Omental fat pad (tissue), 4 donors: Measurements from ENCODE around the gene SSBP3. TPM values are rescaled to one million over a fixed set of nuclear protein-coding genes. Genes with fewer than 3 reads are reported as not detected.
"Not testable (repeated sequence)": the region's sequence is repeated elsewhere in the genome, so short reads cannot be mapped to it uniquely, and the experiment has no call there.

Experiments used
- ATAC-seq: fragments of 150-250 bp; one replicate; pipeline ENCODE4 v1.9.1; 2016; ENCODE audit warnings: mild to moderate bottlenecking, moderate library complexity; ENCODE audit not compliant: low FRiP score
- DNase-seq: peaks from one replicate; pipeline ENCODE4 v3.0.0-alpha.2; 2019; ENCODE audit warnings: low spot score
- CTCF ChIP-seq, 3 donors: fragments of 450-650 bp; IDR thresholded peaks; one replicate each; pipeline ENCODE4 v1.5.1; 2016 to 2017; ENCODE audit warnings: antibody characterized with exemption in 3 of 3, mild to moderate bottlenecking in 3 of 3, moderate library complexity in 2 of 3
- total RNA-seq, 4 donors: library from RNA; depleted of rRNA; stranded (reverse); fragments of >200 nt; gene quantifications; one replicate each; pipeline ENCODE4 v1.1.0, GENCODE V29; 2016

Gene SSBP3
- total RNA-seq, 4 donors from 2014 or later, result 21.0 to 32.6 (median 22.9) TPM

- DNase-seq (no peak), ATAC-seq (no peak)
- no peak for TF ChIP-seq CTCF (IDR thresholded peaks at IDR 0.05)
These were observed 52.2 kb downstream of the SSBP3 start for GRCh38 chr1:54353959-54354358.

- TF ChIP-seq CTCF (IDR thresholded peaks at IDR 0.05), result no peak
- no peak for DNase-seq
- ATAC-seq, result no peak
These were observed 53.4 kb downstream of the SSBP3 start for GRCh38 chr1:54352755-54353154.

GRCh38 chr1:54350360-54350759 lies 55.8 kb downstream of the SSBP3 start:
- DNase-seq (no peak), ATAC-seq (no peak)
- TF ChIP-seq CTCF (IDR thresholded peaks at IDR 0.05), result no peak

GRCh38 chr1:54348700-54349021 lies 57.5 kb downstream of the SSBP3 start:
- TF ChIP-seq CTCF (IDR thresholded peaks at IDR 0.05), result no peak
- ATAC-seq, result no peak
- no peak for DNase-seq

- TF ChIP-seq CTCF (IDR thresholded peaks at IDR 0.05), result no peak
- DNase-seq, result no peak
- ATAC-seq, result no peak
These were observed 58.1 kb downstream of the SSBP3 start for GRCh38 chr1:54347955-54348699.

GRCh38 chr1:54347261-54347954 lies 58.8 kb downstream of the SSBP3 start:
- no peak for ATAC-seq
- no peak for DNase-seq

GRCh38 chr1:54345548-54345947 lies 60.6 kb downstream of the SSBP3 start:
- not testable (repeated sequence) for DNase-seq, ATAC-seq

More at GRCh38 chr1:54347261-54347954, 58.8 kb downstream of the SSBP3 start:
- no peak for TF ChIP-seq CTCF (IDR thresholded peaks at IDR 0.05)
